Stimulated activated naive CD8-positive, alpha-beta T cell treated with anti-CD3 and anti-CD28 coated beads, Interleukin-15, amount 100 ng/mL, for 72 hours (primary cell): ENCODE data around the gene NME4.
"Not testable (repeated sequence)": the region's sequence is repeated elsewhere in the genome, so short reads cannot be mapped to it uniquely, and the experiment has no call there.

Experiments used
- ATAC-seq: fragments of 150-1000 bp; cut with Tn5 transposase; 2 replicates; pipeline ENCODE4 v1.10.0; 2021; ENCODE audit warnings: mild to moderate bottlenecking, moderate library complexity
- DNase-seq, 2 donors: peaks; one replicate each; pipeline ENCODE4 v3.0.0; 2021 to 2022
- H3K27ac Mint-ChIP-seq, 2 donors: one replicate each; pipeline ENCODE4 v1.8.0; 2022; ENCODE audit warnings: mild to moderate bottlenecking in 2 of 2, mixed read lengths in 2 of 2, moderate library complexity in 2 of 2
- H3K27me3 Mint-ChIP-seq: one replicate; pipeline ENCODE4 v1.8.0; 2022; ENCODE audit warnings: mixed read lengths
- H3K4me1 Mint-ChIP-seq: one replicate; pipeline ENCODE4 v1.8.0; 2022; ENCODE audit warnings: mild to moderate bottlenecking, mixed read lengths
- H3K4me3 Mint-ChIP-seq, 2 donors: one replicate each; pipeline ENCODE4 v1.8.0; 2022; ENCODE audit warnings: mild to moderate bottlenecking in 2 of 2, mixed read lengths in 2 of 2, moderate library complexity in 1 of 2
- H3K9me3 Mint-ChIP-seq, 2 donors: one replicate each; pipeline ENCODE4 v1.8.0; 2022; ENCODE audit warnings: mixed read lengths in 2 of 2

Gene NME4

GRCh38 chr16:398561-399339 is 1.8 kb downstream of the NME4 start:
- Mint-ChIP-seq H3K27me3 (peaks cover 11% of the 10 kb centered on the region), H3K9me3 (no peaks in the 10 kb centered on the region), H3K4me1 (peaks cover 40% of the 10 kb centered on the region), H3K27ac (no peak overlapping the region), H3K4me3 (peak overlapping the region; percentile 36 to 71)
- DNase-seq (peak in 1 of 2 donors; percentile 16), ATAC-seq (no peak)

- Mint-ChIP-seq H3K27ac (no peak overlapping the region), H3K27me3 (peaks cover 11% of the 10 kb centered on the region), H3K4me1 (peaks cover 40% of the 10 kb centered on the region), H3K4me3 (peak overlapping the region in 1 of 2 donors; percentile 13), H3K9me3 (no peaks in the 10 kb centered on the region)
- DNase-seq: no peak
- no peak for ATAC-seq
These were observed 2.5 kb downstream of the NME4 start for GRCh38 chr16:399340-400019.

GRCh38 chr16:400061-400591 is 3.1 kb downstream of the NME4 start:
- no peak for ATAC-seq
- H3K9me3 Mint-ChIP-seq: no peaks in the 10 kb centered on the region

GRCh38 chr16:401468-402348 is 4.7 kb downstream of the NME4 start, which contains the start of gene DECR2:
TSS of gene DECR2 (plus strand) at chr16:401885. CDS start at chr16:401964, 79 bp downstream.
- Mint-ChIP-seq H3K9me3 (no peaks in the 10 kb centered on the region), H3K27me3 (peaks cover 3% of the 10 kb centered on the region), H3K4me1 (peaks cover 34% of the 10 kb centered on the region), H3K27ac (peak within 1 kb of the TSS; percentile 93 to 94), H3K4me3 (peak within 1 kb of the TSS; percentile 90 to 95)
- ATAC-seq (peak; percentile 85), DNase-seq (peak; percentile 93 to 94)

More at GRCh38 chr16:400061-400591, 3.1 kb downstream of the NME4 start:
- peaks cover 11% of the 10 kb centered on the region for H3K27me3 Mint-ChIP-seq
- DNase-seq: no peak
- H3K4me1 Mint-ChIP-seq: peaks cover 40% of the 10 kb centered on the region
- no peak overlapping the region for H3K27ac Mint-ChIP-seq
- H3K4me3 Mint-ChIP-seq: peak overlapping the region; percentile 90 to 95

- H3K4me3 Mint-ChIP-seq: no peak overlapping the region
- peaks cover 8% of the 10 kb centered on the region for H3K4me1 Mint-ChIP-seq
- no peaks in the 10 kb centered on the region for H3K9me3 Mint-ChIP-seq
- H3K27ac Mint-ChIP-seq: no peak overlapping the region
- DNase-seq: no peak
- ATAC-seq: no peak
- no peaks in the 10 kb centered on the region for H3K27me3 Mint-ChIP-seq
These were observed 8.0 kb downstream of the NME4 start for GRCh38 chr16:404971-405486.

GRCh38 chr16:405548-406506 is 8.8 kb downstream of the NME4 start:
- H3K4me1 Mint-ChIP-seq: peaks cover under 1% of the 10 kb centered on the region
- H3K27me3 Mint-ChIP-seq: no peaks in the 10 kb centered on the region
- ATAC-seq: no peak
- DNase-seq: no peak
- H3K27ac Mint-ChIP-seq: peak overlapping the region in 1 of 2 donors; percentile 67
- H3K9me3 Mint-ChIP-seq: no peaks in the 10 kb centered on the region
- H3K4me3 Mint-ChIP-seq: no peak overlapping the region

- Mint-ChIP-seq H3K27ac (no peak overlapping the region), H3K4me3 (no peak overlapping the region), H3K27me3 (no peaks in the 10 kb centered on the region), H3K9me3 (no peaks in the 10 kb centered on the region), H3K4me1 (no peaks in the 10 kb centered on the region)
- no peak for ATAC-seq
- DNase-seq: no peak
These were observed 10.3 kb downstream of the NME4 start for GRCh38 chr16:407253-407652.

GRCh38 chr16:410516-411178 is 13.6 kb downstream of the NME4 start:
- Mint-ChIP-seq H3K9me3 (no peaks in the 10 kb centered on the region), H3K4me1 (no peaks in the 10 kb centered on the region), H3K4me3 (no peak overlapping the region), H3K27me3 (no peaks in the 10 kb centered on the region), H3K27ac (peak overlapping the region in 1 of 2 donors; percentile 72)
- ATAC-seq (peak; percentile 69), DNase-seq (no peak)

GRCh38 chr16:411576-412265 is 14.7 kb downstream of the NME4 start:
- no peaks in the 10 kb centered on the region for H3K9me3 Mint-ChIP-seq
- H3K4me1 Mint-ChIP-seq: no peaks in the 10 kb centered on the region
- no peak overlapping the region for H3K4me3 Mint-ChIP-seq
- no peak overlapping the region for H3K27ac Mint-ChIP-seq
- DNase-seq (no peak), ATAC-seq (no peak)
- H3K27me3 Mint-ChIP-seq: no peaks in the 10 kb centered on the region

GRCh38 chr16:414395-415169 is 17.6 kb downstream of the NME4 start:
- Mint-ChIP-seq H3K27me3 (no peaks in the 10 kb centered on the region), H3K4me3 (no peak overlapping the region), H3K9me3 (no peaks in the 10 kb centered on the region), H3K27ac (no peak overlapping the region), H3K4me1 (no peaks in the 10 kb centered on the region)
- ATAC-seq (no peak), DNase-seq (no peak)

GRCh38 chr16:415170-415498 is 18.1 kb downstream of the NME4 start:
- not testable (repeated sequence) for H3K4me1 Mint-ChIP-seq, H3K4me3 Mint-ChIP-seq, H3K27me3 Mint-ChIP-seq, ATAC-seq, DNase-seq, H3K27ac Mint-ChIP-seq, H3K9me3 Mint-ChIP-seq

GRCh38 chr16:422179-422578 is 25.2 kb downstream of the NME4 start:
- not testable (repeated sequence) for H3K9me3 Mint-ChIP-seq, DNase-seq, H3K27ac Mint-ChIP-seq, H3K4me3 Mint-ChIP-seq, ATAC-seq
- peaks cover 17% of the 10 kb centered on the region for H3K27me3 Mint-ChIP-seq
- peaks cover 23% of the 10 kb centered on the region for H3K4me1 Mint-ChIP-seq
